CD4-positive, alpha-beta T cell treated with Interleukin-17A for 1 hour (primary cell): ENCODE data around the gene PTBP2.
"Not testable (repeated sequence)": the region's sequence is repeated elsewhere in the genome, so short reads cannot be mapped to it uniquely, and the experiment has no call there.

Experiments
- DNase-seq: peaks from one replicate; pipeline ENCODE4 v3.0.0-alpha.2; 2020

PTBP2 gene

DNA sequence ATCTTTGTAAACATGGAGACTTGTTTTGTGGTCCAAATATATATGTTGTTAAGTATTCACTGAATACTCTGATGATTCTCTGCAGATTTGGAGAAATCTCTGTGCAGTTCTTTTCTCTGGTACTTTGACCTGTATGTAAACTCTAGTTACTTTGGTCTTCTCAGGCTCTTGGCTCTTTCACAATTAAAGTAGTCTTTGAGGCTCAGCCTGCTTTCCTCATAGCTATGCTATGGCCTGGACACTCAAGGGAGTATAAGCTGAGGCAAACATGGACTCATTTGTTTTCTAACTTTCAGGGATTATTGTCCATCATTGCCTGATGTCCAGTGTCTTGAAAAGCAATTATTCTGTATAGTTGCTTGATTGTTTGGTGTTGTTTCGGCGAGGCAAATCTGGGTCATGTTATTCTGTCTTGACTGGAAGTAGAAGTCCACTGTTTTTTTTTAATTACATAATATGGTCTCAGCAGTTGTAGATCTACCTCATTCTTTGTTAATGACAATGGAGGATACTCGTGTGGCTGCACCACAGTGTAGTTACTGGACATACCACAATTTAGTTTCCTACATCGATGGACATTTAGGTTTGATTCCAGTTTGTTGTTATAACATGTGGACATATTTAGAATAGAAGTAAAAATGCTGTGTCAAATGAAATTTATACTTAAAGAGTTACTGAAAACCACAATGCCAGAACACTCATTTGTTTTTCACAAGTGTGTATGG, 9.2 kb downstream of the PTBP2 start:
- no peak for DNase-seq

- DNase-seq = no peak
Observed at GRCh38 chr1:96741335-96741734, 19.8 kb downstream of the PTBP2 start.

GRCh38 chr1:96746440-96747420, 25.1 kb downstream of the PTBP2 start:
- no peak for DNase-seq

- DNase-seq = no peak
Observed at GRCh38 chr1:96747565-96747964, 26.0 kb downstream of the PTBP2 start.

DNA sequence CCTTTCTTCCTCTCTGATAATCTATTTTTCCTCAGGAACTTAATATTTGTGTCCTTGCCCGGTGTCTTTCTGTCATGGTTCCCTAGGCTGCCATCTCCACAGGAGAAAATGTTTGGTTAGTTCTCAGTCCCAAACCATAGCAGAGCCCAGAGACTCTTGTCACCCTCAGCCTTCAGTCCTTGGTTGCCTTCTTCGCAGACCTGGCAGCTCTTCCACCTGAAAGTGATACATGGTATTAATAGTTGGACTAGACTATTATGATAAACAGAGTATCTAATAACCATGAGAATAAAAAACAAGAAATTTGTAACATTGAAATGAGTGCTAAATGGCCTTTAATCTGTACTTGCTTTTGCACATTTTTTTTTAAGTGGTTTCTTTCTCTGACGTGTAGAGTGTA, 26.5 kb downstream of the PTBP2 start:
- DNase-seq = no peak

DNA sequence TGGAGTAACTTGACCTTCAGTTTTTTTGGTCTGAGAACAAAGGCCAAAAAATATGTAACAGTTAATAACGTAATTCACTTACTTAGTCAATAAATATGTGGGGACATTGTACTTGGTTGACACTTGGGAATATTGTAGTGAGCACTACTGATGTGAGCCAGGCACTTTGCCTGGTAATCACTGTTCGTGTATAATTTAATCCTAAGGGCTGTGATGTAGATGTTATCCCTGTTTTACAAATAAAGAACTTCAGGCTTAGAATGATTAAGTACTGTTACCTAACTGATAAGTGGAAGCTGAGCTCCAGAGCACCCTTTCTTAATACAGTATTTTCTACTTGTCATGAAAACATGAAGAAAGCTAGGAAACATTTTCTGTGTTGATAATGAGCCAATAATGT, 28.0 kb downstream of the PTBP2 start:
- DNase-seq = no peak

DNA sequence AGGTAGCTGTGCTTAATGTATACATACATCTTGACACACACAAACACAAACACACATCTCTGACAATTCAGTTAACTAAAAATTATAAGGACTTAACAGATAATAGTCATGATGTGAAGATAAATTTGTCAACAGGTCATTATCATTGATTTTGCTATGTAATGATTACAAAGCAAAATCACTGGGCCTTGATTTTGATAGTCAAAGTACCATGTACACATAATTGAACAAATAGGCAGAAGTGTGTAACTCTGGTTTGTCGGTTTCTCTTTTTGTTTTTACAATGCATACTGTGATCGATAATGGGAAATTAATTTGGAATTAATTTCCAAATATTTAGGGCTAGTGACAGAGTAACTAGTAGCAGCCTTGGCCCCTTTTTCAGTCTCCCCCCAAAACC, 30.8 kb downstream of the PTBP2 start:
- no peak for DNase-seq

DNA sequence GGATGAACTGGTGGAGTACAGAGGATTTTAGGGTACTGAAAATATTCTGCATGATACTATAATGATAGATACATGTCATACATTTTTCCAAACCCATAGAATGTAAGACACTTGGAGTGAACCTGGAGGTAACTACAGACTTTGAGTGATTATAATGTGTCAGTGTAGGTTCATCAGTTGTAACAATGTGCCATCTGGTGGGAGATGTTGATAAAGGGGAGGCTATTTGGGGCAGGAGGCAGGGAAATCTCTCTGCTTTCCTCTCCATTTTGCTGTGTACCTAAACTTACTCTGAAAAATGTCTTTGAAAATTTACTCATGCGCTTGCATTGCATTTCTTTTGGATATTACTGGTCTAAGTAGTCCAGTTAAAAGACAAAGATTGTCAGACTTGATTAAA, 35.2 kb downstream of the PTBP2 start:
- no peak for DNase-seq

DNA sequence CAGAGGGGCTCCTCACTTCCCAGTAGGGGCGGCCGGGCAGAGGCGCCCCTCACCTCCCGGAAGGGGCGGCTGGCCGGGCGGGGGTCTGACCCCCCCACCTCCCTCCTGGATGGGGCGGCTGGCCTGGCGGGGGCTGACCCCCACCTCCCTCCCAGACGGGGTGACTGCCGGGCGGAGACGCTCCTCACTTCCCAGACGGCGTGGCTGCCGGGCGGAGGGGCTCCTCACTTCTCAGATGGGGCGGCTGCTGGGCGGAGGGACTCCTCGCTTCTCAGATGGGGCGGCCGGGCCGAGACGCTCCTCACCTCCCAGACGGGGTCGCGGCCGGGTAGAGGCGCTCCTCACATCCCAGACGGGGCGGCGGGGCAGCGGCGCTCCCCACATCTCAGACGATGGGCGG, 41.0 kb downstream of the PTBP2 start:
- not testable (repeated sequence) for DNase-seq

- DNase-seq = no peak
Observed at GRCh38 chr1:96763514-96763913, 41.9 kb downstream of the PTBP2 start.

GRCh38 chr1:96764469-96764868, 42.9 kb downstream of the PTBP2 start:
- DNase-seq = no peak

GRCh38 chr1:96771847-96772246, 50.3 kb downstream of the PTBP2 start:
- DNase-seq = no peak

GRCh38 chr1:96772349-96772748, 50.8 kb downstream of the PTBP2 start:
- DNase-seq = no peak

GRCh38 chr1:96772972-96773371, 51.4 kb downstream of the PTBP2 start:
- no peak for DNase-seq

- DNase-seq = no peak
Observed at GRCh38 chr1:96782206-96782605, 60.6 kb downstream of the PTBP2 start.

DNA sequence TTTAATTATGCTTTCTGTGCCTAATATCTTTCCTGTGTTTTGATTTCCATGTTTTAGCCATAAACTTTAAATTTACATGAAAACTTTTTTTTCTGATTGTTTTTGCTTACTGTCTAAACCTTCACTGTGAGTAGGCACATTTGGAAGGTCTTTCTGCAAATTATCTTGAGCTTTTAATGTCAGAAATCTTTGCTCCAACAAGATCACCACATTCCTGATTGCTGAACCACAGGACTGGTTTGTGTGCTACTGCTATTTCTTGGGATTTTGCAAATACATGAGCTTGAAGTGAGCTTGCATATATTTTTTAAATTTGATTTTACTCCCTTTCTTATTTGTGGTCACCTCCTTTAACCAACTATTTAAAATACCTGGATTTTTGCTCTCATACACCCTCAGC, 61.3 kb downstream of the PTBP2 start:
- no peak for DNase-seq

DNA sequence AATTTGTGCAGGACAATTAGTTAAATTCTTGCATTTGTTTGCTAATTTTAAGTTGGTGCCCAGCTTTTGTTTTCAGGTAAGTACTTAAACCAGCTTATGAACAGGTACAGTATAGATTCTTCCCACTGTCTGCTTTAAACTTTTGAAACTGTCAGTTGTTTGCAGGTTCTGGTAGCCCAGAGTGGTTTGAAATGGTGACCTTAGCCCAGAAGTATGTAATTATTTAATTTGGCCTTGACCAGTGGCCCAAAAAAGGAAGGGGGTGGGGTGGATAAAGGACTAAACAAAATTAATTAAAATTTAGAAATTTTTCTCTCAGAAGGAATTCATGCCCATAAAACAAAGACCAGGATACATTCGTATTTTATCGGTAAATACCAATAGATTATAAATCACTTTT, 69.0 kb downstream of the PTBP2 start:
- DNase-seq = no peak

DNA sequence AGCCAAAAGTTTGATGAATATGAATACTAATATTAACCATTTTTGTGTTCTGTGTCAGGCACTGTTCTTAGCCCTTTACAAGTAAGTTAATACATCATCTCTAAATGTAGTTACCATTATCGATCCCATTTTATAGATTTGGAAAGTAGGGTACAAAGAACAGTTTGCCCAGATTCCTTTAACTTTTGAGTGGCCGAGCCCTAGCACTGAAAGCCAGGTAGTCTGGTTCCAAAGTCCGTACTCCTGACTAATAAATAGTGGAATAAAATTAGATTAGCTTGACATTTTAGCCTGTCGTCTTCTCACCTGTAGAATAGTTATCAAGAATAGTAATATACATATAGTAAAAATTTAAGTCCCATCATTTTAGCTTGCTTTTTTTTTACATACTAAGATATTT, 70.6 kb downstream of the PTBP2 start:
- DNase-seq = no peak

DNA sequence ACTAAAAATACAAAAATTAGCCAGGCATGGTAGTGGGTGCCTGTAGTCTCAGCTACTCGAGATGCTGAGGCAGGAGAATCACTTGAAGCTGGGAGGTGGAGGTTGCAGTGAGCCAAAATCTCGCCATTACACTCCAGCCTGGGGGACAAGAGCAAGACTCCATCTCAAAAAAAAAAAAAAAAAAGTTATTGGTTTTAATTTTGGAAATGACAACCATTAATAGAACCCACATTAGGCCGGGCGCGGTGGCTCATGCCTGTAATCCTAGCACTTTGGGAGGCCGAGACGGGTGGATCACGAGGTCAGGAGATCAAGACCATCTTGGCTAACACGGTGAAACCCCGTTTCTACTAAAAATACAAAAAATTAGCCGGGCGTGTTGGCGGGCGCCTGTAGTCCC, 80.1 kb downstream of the PTBP2 start:
- DNase-seq = not testable (repeated sequence)

GRCh38 chr1:96804648-96805047, 83.1 kb downstream of the PTBP2 start:
- DNase-seq = no peak

DNA sequence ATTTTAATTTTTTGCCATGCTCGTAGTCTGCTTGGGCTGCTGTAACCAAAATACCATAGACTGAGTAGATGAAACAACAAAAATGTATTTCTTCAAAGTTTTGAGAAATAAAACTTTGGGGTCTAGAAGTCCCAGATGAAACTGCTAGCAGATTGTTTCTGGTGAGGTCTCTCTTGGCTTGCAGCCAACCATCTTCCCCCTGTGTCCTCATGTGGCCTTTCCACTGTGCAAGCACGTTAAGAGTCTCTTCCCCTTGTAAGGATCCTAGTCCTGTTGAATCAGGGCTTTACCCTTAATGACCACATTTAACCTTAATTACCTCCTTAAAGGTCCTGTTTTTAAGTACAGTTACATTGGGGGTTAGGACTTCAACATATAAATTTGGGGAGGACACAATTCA, 86.6 kb downstream of the PTBP2 start:
- no peak for DNase-seq

DNA sequence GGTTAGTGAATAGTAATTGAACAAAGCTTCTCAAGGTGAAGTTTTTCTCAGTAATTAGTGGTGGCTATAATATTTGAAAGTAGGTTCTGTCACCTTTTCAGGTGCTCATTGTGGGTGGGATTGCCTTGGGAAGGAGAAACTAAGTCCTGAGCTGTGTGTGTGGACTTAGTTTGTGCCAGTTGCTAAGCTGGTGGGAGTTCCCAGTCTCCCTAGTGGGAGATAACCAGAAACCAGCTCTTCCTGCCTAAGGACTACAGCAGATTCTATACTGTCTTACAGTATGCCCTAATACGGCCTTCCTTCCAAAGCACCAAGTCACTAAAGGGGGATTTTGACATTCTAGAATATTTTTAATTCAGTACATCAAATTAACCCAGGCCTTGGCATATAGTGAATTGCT, 94.3 kb downstream of the PTBP2 start:
- no peak for DNase-seq

GRCh38 chr1:96820107-96820506, 98.5 kb downstream of the PTBP2 start:
- DNase-seq = no peak

DNA sequence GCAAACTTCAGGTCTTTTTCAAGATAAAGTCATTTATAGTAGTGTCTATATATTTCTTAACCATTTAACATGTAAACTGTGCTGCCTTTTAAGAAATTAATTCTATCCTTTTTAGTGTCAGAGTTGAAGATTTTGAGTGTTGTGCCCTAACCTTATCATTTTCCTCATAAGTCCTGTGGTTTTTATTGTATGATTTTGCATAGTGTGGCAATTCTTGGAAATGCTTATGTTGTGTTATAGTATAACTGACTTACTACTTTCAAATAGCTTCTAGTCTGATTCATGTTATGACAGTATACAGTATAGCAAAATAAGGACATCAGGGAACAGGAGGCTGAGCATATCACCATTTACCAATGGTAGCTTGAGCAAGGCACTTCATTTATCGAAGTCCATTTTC, 99.1 kb downstream of the PTBP2 start:
- DNase-seq = no peak
